Mammary epithelial cell (primary cell): ENCODE measurements around the gene WFDC5.

Experiments used
- EZH2 ChIP-seq: IDR thresholded peaks from 2 replicates; pipeline ENCODE4 v1.6.1; 2012; ENCODE audit warnings: low read length, inconsistent platforms, borderline replicate concordance
- TF ChIP-seq, protein P1 (sequence below), 2 donors: IDR thresholded peaks in 1 of 2; conservative IDR thresholded peaks in 1 of 2; 2 replicates each; pipeline ENCODE4 v1.5.1; 2011 to 2012; ENCODE audit warnings: inconsistent platforms in 2 of 2, low read length in 2 of 2, mild to moderate bottlenecking in 2 of 2, control low read depth in 1 of 2, low read depth in 1 of 2; ENCODE audit not compliant: insufficient read depth in 1 of 2; ENCODE audit errors: extremely low read depth in 1 of 2

DNA sequence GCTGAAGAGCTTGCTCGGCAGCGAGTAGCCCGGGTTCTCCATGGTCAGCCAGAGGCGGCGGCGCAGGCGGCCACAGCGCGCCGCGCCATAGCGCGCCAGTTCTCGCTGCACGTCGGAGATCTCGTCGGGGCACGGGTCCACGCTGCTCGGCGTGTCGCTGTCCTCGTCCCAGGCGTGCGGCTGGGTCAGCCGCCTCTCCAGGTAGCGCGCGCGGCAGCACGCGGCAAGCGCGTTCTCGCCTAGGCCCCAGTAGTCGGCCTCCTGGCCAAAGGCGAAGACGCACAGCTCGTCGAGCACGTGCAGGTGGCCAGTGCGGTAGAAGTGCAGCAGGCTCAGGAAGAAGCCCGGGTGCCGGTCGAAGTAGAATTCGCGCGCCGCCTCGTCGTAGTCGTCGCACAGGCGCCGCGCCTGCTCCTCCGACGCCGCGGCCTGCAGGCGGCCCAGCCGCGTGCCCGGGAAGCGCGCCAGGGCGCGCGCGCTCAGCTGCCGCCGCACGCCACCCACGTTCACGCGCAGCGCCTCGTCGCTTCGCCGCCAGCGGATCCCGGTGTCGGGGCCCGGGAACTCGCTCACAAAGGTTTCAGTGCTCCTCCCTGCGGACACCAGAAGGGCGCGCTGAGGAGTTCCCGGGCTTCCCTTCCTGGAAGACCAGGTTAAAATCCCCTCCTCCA lies 16.7 kb downstream of the WFDC5 start:
- TF ChIP-seq, protein P1, sequence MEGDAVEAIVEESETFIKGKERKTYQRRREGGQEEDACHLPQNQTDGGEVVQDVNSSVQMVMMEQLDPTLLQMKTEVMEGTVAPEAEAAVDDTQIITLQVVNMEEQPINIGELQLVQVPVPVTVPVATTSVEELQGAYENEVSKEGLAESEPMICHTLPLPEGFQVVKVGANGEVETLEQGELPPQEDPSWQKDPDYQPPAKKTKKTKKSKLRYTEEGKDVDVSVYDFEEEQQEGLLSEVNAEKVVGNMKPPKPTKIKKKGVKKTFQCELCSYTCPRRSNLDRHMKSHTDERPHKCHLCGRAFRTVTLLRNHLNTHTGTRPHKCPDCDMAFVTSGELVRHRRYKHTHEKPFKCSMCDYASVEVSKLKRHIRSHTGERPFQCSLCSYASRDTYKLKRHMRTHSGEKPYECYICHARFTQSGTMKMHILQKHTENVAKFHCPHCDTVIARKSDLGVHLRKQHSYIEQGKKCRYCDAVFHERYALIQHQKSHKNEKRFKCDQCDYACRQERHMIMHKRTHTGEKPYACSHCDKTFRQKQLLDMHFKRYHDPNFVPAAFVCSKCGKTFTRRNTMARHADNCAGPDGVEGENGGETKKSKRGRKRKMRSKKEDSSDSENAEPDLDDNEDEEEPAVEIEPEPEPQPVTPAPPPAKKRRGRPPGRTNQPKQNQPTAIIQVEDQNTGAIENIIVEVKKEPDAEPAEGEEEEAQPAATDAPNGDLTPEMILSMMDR (conservative IDR thresholded peaks at IDR 0.05 in 1 of 2, IDR thresholded peaks at IDR 0.05 in 1 of 2; ENCODE audit: extremely low read depth in 1 of 2, insufficient read depth in 1 of 2, low read depth in 1 of 2, low read length in 2 of 2), result peak in 1 of 2 donors; percentile 34
- TF ChIP-seq EZH2, result no peak
